ENCODE results near the gene SF3B6.
"Not testable (repeated sequence)": the region's sequence is repeated elsewhere in the genome, so short reads cannot be mapped to it uniquely, and the experiment has no call there.

The SF3B6 gene, protein sequence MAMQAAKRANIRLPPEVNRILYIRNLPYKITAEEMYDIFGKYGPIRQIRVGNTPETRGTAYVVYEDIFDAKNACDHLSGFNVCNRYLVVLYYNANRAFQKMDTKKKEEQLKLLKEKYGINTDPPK

DNA sequence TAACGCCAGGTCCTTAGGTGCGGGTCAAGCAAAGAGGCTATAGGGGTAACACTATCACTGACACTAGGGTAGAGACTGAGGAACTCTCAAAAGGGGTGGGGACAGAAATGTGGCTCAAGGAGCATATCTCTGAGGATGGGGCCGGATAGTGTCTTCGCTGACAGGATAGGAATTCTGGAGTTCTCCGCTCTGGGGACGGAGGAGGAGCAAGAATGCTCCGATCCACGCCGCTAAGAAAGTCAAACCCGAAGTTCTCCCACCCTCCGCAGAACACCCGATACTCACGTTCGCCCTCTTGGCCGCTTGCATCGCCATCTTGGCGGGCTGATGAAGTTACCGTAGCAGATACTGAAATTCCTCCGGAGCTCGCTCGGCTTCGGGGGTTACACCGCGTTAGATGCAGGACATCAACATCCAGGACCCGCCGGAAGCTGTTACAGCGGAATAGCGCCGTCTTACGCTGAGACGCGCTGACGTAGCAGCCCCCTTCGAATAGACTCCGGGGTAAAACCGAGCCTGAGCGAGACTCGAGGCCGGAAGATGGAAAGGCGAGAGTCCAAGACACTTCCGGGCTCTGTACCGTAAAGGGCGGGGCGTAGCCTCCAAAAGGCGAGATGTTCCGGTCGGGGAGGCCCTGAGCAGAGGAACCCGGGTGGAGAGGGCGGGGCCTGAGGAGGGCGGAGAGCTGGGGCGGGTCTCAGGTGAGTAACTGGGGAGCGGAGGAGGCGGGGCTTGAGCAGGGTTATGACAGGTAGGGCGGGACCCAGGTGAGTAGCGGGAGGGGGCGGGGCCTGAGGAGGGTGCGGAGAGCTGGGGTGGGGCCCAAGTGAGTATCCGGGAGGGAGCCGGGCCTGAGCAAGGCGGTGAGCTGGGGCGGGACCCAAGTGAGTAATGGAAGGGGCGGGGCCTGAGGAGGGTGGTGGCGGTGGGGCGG, at the start of gene SF3B6:
SF3B6 (minus strand) TSS at position 412 of the 934 bp plus-strand sequence; CDS start at position 315, 97 bp downstream.
- DNase-seq (ENCODE audit: low spot score) = peak; percentile 92

DNA sequence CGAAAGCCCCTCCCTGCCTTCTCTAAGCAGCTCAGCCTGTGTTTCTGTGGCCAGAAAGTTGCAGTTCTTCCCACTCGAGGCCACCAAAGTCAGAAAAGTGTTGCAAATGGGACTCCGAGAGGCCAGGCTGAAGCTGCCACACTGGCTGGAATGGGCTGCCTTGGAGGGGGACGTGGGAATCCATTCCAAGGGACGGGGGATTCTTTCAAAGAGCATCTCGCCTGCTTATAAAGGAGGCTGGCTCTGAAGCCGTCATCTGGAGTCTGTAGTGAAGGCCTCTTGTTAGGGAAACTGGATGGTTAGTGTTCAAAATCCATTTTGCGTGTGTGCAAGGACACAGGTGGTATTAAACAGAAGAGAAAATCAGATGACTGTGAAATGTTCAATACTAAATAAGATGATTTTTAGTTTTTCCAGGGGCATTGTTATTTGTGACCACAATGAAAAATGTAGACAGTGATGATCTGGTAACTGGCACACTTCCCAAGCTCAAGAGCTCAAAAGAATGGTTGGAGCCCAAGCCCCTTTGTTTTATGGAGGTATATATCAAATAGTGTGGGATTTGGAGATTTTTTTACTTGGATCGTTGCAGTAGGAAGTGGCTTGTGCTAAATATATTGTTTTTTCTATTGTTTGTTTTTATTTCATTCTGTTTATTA, 47.9 kb upstream of the SF3B6 start:
- no peak for DNase-seq (ENCODE audit: low spot score)

DNA sequence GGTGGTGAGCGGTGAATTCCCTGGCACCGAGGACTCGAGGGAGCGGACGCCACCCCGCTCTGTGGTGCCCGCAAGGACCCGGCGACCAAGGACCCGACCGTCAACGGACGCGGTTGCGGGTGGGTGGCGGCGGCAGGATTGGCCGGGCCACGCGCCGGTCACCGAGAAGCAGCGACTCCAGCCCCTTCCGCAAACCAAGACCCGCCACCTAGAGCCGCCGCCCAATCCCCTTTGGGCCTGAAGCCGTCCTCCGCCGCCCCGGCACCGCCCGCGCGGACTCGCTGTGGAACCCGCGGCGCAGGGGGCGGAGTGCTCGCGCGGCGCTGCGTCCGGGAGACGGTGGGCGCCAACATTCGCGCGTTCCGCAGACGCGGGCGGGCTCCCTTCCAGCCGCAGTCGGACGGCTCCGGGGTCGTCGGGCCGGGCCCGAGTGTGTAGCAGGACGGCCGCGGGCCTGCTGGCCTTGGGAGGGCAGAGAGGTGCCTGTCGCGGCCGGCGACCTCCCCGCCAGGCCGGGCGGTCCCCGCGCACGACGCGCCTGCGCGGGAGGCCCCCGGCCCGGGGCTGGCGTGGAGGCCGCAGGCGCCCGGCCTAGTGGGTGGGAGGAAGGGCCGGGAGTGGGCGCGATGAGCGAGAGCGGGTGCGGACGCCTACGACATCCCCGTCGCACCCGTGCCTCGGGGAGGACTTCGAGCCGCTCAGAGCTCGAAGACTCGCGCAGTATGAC, 47.2 kb upstream of the SF3B6 start, which contains the start of the genes FAM228B and PFN4:
FAM228B (plus strand) TSS at position 275 of the 727 bp plus-strand sequence. CDS start 893 bp downstream, outside the sequence.
PFN4 (minus strand) TSS at position 140 of the 727 bp plus-strand sequence. CDS start 799 bp downstream, outside the sequence.
- peak; percentile 92 for DNase-seq (ENCODE audit: low spot score)

DNA sequence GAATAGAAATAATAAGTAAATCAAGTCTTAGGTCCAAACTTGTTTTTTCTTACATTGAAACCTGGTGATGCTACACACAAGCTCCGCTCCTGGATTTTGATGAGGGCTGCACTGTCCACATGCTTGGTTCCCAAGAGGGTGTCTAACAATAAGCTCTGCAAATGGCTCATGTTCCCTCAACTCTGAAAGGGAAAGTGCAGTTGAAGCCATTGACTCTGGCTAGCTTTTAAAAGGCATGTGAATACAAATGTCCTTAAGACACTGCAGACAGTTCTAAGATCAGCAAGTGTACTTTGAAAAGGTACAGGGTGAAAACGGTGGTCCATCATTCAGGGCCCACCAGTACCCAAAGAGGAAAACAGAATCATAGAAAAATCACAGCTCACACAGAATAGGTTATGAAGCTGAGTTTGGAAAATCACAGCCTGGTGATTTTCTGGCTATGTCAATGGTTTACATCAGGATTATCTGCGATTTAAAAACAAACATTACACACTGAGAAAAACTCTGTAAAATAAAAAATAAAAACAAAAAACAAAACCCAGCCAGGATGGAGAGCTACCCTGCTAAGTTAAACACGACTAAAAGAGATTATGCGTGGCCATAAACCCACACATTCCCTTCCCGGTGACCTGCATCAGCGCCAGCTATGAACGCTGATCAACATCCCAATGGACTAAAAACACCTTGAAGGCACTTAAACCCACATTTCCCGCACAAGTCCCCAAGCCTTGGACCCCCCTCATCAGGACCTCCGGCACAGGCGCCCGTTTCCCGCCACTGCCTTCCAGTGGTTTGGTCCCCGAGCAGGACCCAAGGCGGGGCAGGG, 46.5 kb upstream of the SF3B6 start:
- no peak for DNase-seq (ENCODE audit: low spot score)

DNA sequence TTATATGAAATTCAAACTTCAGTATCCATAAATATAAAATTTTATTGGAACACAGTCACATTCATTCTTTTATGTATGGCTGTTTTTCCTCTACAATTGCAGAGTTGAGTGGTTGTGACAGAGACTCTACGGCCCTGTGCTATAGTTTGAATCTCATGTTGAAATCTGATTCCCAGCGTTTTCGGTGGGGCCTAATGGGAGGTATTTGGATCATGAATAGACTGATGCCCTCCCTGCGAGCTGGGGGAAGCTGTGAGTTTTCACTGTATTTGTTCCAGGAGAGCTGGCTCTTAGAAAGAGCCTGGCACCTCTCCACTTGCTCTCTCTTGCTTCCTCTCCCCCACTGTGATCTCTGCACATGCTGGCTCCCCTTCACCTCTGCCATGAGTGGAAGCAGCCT, 45.3 kb upstream of the SF3B6 start:
- DNase-seq (ENCODE audit: low spot score) = no peak

DNA sequence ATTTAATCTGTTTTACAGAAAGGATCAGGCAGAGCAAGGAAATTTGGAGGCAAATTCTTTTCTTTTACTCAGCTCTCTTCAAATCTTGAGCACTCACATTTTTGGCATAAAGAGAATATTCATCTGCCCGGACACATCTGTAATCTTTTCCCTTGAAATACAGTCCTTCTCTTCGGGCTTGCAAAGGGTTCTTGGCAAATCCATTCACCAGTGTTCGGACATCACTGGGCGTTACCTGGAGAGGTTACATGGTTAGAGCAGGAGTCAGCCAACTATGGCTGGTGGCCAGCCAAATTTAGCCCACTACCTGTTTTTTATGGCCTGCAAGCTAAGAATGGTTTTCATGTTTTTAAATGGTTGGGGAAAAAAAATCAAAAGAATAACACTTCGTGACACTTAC, 44.9 kb upstream of the SF3B6 start:
- DNase-seq (ENCODE audit: low spot score) = no peak

DNA sequence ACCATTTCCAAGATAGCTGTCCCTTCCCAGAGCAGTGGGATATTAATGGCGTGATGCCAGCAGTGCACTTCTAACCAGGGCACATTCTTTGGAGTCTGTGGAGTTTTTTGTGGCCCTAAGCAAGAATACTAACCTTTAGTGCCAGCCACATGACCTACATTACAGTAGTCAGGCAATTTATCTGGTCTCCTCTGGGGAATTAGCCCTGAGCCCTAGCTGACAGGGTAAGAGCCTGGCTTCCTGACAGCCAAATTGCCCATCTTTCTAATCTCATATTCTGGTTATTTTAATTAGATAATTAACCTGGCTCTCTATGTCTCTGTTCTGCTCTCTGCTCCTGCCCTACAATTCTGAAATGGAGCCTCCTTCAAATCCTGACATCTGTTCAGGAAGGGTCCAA, 41.8 kb upstream of the SF3B6 start:
- no peak for DNase-seq (ENCODE audit: low spot score)

DNA sequence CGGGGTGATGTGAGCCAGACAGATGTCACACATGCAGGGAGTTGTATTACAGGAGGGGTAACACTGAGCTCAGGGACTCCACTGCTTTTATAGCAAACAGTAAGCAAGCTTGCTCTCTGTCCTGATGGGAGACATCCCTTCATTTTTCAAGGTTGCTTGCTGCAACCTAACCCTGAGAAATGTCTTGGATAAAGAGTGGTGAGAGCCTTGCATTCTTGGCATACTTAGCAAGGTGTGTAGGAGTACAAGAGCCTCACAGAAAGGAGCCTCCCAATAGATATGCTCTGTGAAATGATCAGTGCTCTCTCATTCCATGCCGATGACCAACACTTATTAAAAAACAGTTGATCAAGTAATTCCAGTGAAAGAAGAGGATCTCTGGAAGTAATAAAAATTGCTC, 38.9 kb upstream of the SF3B6 start:
- no peak for DNase-seq (ENCODE audit: low spot score)

DNA sequence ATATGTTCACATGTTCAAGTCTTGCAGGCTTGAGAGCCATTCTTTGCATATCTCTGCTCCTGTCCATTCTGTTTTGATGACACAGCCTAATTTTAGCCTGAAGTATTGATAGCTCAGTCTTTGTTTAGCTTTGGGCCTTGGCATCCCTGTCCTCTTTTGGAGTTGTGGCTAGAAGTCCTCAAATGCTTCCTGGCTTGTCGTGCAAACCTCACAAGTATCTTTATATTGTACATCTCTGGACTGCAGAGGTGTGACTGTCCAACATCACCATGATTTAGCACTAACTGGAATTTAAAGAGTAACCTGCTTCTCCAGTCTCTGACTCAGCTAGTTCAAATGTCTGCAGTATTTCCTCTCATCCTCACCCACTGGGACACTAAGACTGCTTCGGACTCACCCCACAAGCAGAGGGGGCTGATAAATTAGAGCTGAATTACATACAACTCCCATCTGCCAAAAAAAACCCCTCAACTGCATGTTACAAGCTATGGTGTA, 35.3 kb upstream of the SF3B6 start:
- peak; percentile 5 for DNase-seq (ENCODE audit: low spot score)

DNA sequence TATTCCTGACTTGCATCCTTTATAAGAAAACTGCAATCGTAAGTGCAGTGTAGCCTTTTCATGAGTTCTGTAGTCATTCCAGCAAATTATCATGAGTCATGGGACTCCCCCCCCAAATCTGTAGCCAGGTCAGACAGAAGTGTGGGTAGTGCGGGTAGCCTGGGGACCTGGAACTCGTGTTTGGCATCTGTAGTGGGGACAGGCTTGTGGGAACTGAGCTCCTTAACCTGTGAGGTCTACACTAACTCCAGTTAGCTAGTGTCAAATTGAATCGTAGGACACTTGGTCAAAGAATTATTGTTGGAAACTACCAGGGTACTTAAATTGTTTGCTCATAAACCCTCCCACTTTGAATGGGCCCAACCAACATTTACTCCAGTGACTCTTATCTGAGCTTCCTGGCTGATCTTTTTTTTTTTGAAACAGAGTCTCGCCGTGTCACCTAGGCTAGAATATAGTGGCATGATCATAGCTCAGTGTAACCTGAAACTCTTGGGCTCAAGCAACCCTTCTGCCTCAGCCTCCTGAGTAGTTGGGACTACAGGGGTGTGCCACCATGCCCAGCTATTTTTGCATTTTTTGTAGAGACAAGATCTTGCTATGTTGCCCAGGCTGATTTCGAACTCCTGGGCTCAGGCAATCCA, 34.7 kb upstream of the SF3B6 start:
- no peak for DNase-seq (ENCODE audit: low spot score)

DNA sequence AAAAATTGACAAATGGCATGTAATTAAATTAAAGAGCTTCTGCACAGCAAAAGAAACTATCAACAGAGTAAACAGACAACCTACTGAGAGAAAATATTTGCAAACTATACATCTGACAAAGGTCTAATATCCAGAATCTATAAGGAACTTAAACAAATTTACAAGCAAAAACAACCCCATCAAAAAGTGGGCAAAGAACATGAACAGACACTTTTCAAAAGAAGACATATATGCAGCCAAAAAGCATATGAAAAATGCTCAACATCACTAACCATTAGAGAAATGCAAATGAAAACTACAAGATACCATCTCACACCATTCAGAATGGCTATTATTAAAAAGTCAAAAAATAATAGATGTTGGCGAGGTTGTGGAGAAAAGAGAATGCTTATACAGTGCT, 33.3 kb upstream of the SF3B6 start:
- not testable (repeated sequence) for DNase-seq (ENCODE audit: low spot score)

DNA sequence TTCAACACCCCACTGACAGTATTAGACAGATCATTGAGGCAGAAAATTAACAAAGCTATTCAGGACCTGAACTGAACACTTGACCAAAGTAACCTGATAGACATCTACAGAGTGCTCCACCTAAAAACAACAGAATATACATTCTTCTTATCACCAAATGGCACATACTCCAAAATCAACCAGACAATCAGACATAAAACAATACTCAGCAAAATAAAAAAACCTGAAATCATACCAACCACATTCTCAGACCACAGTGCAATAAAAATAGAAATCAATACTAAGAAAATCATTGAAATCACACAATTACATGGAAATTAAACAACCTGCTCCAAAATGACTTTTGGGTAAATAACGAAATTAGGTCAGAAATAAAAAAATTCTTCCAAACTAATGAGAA, 31.2 kb upstream of the SF3B6 start:
- DNase-seq (ENCODE audit: low spot score) = no peak

DNA sequence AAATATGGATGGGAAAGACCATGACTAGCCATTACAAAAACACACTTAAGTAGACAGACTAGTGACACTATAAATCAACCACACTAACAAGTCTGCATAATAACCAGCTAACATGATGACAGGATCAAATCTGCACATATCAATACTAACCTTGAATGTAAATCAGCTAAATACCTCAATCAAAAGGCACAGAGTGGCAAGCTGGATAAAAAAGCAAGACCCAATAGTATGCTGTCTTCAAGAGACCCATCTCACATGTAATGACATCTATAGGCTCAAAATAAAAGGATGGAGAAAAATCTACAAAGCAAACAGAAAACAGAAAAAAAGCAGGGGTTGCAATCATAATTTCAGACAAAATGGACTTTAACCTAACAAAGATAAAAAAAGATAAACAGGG, 30.7 kb upstream of the SF3B6 start:
- DNase-seq (ENCODE audit: low spot score) = no peak

DNA sequence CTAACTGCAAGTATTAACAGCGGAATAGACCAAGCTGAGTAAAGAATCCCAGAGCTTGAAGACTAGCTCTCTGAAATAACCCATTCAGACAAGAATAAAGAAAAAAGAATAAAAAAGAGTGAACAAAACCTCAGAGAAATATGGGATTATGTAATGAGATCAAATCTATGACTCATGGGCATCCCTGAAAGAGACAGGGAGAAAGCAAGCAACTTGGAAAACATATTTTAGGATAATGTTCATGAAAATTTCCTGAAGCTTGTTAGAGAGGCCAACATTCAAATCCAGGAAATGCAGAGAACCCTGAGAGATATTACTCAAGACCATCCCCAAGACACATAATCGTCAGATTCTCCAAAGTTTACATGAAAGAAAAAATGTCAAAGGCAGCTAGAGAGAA, 29.7 kb upstream of the SF3B6 start:
- DNase-seq (ENCODE audit: low spot score) = no peak

DNA sequence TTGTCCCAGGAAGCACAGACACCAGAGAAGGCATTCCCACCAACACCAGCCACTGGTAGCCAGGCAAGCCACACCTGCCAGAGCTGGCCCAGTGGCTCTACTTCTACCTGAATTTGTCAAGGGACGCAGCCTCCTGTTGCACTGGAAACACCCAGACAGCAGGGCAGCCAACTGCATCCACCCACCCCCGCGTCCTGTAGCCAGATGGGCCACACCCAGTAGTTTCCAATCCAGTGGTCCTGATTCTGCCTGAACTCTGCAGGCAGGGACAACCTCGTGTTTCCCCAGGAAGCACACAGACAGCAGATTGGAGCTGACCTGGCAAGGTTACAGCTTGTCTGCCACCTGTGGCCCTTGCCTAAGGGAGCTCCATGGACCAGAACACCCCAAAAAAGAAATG, 28.8 kb upstream of the SF3B6 start:
- no peak for DNase-seq (ENCODE audit: low spot score)

DNA sequence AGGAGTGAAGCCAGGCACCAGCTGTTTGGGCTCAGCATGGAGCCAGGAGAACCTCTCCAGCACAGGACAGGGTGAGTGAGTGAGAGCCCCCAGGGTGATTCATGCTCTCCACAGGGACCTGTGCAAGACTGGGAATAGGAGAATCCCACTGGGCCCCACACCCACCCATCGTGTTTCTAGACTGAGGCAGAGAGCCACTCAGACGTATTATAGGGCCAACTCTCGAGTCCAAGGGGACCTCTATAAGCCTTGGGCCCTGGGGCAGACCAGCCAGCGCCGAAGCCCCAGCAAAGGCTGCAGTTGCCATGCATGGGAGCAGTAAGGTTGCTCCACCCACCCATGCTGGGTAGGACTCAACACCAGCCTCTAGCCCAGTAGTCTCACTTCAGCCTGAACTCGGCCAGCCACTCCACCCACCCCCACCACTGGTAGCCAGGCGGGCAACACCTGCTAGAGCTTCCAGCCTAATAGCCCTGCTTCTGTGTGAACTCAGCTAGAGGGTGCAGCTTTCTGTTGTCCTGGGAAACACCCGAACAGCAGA, 28.1 kb upstream of the SF3B6 start:
- no peak for DNase-seq (ENCODE audit: low spot score)

DNA sequence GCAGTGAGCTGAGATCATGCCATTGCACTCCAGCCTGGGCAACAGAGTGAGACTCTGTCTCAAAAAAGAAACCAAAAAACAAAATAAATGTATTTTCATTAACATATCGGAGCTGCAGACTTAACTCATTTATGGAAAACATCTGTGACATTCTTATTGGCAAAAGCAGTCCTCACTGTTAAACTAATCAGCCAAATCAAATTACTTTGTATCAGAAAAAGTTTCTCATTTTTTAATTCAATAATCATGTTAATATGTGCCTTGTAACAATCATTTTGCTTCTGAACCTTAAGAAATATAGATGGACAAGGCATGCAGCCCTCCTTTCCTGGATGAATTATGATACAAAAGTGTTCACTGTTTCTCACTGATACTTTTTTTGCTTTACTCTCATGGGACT, 26.6 kb upstream of the SF3B6 start:
- DNase-seq (ENCODE audit: low spot score) = no peak

DNA sequence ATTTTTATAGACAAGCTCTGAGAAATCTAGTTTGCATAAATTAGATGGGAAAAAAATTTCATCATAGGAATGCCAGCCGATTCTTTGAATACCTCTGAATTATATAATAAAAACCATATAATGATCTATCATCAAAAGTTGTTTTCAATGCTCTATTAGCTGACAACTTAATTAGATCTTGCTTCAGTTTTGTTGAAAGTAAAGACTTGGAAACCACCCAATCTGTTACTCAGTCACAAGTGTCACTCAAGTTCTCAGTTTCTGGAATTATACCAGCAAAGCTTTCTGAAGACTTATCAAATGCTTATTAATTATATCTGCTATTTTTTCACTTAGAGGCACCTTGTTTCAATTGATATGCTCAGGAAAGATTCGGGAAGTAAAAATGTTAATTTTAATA, 25.9 kb upstream of the SF3B6 start:
- no peak for DNase-seq (ENCODE audit: low spot score)

DNA sequence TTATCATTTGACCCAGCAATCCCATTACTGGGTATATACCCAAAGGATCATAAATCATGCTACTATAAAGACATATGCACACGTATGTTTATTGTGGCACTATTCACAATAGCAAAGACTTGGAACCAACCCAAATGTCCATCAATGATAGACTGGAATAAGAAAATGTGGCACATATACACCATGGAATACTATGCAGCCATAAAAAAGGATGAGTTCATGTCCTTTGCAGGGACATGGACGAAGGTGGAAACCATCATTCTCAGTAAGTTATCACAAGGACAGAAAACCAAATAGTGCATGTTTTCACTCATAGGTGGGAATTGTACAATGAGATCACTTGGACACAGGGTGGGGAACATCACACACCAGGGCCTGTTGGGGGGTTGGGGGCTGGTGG, 24.6 kb upstream of the SF3B6 start:
- not testable (repeated sequence) for DNase-seq (ENCODE audit: low spot score)

DNA sequence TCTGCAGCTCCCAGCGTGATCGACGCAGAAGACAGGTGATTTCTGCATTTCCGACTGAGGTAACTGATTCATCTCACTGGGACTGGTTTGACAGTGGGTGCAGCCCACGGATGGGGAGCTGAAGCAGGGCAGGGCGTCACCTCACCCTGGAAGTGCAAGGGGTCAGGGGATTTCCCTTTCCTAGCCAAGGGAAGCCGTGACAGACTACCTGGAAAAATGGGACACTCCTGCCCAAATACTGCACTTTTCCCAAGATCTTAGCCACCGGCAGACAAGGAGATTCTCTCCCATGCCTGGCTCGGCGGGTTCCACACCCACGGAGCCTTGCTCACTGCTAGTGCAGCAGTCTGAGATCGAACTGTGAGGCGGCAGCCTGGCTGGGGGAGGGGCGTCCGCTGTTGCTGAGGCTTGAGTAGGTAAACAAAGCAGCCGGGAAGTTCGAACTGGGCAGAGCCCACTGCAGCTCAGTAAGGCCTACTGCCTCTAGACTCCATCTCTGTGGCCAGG, 19.1 kb upstream of the SF3B6 start:
- DNase-seq (ENCODE audit: low spot score) = not testable (repeated sequence)
